ENCODE data around the gene IKZF4.
A peak's percentile ranks its signal among the peaks of the same experiment; 100 is the strongest.

IKZF4 gene

GRCh38 chr12:56029666-56030293 is 8.9 kb downstream of the IKZF4 start:
- TF ChIP-seq CTCF (IDR thresholded peaks at IDR 0.05; ENCODE audit: low read depth, low read length) = peak; percentile 83
- H3K4me3 ChIP-seq (replicated peaks in 1 of 2; ENCODE audit: low read depth in 2 of 2, low read length in 2 of 2) = no peak overlapping the region
- peak; percentile 74 to 84 for DNase-seq (ENCODE audit: low read depth in 2 of 2)

DNA sequence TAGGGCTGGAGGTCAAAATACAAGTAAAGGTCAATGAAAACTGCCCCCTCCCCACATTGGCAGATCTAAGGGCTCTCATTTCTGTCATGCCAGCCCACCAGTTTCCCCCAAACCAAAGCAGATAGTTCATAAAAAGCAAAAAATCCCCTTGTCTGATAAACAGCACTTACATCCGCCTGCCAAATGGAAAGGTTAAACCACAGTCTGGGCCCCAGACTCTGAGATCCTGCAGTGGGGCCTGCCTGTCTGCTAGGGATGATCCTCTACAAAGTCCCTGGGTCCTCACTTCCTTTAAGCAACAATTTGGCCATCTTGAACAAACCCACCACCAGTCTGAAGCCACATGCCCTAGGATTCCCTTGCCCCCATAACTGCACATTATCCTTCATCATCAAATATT is 11.1 kb downstream of the IKZF4 start:
- no peak overlapping the region for H3K4me3 ChIP-seq (replicated peaks in 1 of 2; ENCODE audit: low read depth in 2 of 2, low read length in 2 of 2)
- TF ChIP-seq CTCF (IDR thresholded peaks at IDR 0.05; ENCODE audit: low read depth, low read length) = no peak
- DNase-seq (ENCODE audit: low read depth in 2 of 2) = no peak

DNA sequence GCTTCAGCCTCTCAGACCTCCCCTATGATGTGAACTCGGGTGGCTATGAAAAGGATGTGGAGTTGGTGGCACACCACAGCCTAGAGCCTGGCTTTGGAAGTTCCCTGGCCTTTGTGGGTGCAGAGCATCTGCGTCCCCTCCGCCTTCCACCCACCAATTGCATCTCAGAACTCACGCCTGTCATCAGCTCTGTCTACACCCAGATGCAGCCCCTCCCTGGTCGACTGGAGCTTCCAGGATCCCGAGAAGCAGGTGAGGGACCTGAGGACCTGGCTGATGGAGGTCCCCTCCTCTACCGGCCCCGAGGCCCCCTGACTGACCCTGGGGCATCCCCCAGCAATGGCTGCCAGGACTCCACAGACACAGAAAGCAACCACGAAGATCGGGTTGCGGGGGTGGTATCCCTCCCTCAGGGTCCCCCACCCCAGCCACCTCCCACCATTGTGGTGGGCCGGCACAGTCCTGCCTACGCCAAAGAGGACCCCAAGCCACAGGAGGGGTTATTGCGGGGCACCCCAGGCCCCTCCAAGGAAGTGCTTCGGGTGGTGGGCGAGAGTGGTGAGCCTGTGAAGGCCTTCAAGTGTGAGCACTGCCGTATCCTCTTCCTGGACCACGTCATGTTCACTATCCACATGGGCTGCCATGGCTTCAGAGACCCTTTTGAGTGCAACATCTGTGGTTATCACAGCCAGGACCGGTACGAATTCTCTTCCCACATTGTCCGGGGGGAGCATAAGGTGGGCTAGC is 13.9 kb downstream of the IKZF4 start:
- DNase-seq (ENCODE audit: low read depth in 2 of 2) = no peak
- TF ChIP-seq CTCF (IDR thresholded peaks at IDR 0.05; ENCODE audit: low read depth, low read length) = no peak

DNA sequence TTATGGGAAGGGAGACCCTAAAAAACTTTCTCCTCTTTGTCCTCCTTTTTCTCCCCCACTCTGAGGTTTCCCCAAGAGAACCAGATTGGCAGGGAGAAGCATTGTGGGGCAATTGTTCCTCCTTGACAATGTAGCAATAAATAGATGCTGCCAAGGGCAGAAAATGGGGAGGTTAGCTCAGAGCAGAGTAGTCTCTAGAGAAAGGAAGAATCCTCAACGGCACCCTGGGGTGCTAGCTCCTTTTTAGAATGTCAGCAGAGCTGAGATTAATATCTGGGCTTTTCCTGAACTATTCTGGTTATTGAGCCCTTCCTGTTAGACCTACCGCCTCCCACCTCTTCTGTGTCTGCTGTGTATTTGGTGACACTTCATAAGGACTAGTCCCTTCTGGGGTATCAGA is 16.3 kb downstream of the IKZF4 start:
- TF ChIP-seq CTCF (IDR thresholded peaks at IDR 0.05; ENCODE audit: low read depth, low read length) = no peak
- no peak overlapping the region for H3K4me3 ChIP-seq (replicated peaks in 1 of 2; ENCODE audit: low read depth in 2 of 2, low read length in 2 of 2)
- DNase-seq (ENCODE audit: low read depth in 2 of 2) = no peak

More for the DNA sequence above, 13.9 kb downstream of the IKZF4 start:
- no peak overlapping the region for H3K4me3 ChIP-seq (replicated peaks in 1 of 2; ENCODE audit: low read depth in 2 of 2, low read length in 2 of 2)

GRCh38 chr12:56038022-56038655 is 17.3 kb downstream of the IKZF4 start:
- no peak overlapping the region for H3K4me3 ChIP-seq (replicated peaks in 1 of 2; ENCODE audit: low read depth in 2 of 2, low read length in 2 of 2)
- no peak for DNase-seq (ENCODE audit: low read depth in 2 of 2)
- TF ChIP-seq CTCF (IDR thresholded peaks at IDR 0.05; ENCODE audit: low read depth, low read length) = no peak

GRCh38 chr12:56040151-56040550 is 19.3 kb downstream of the IKZF4 start:
- no peak for TF ChIP-seq CTCF (IDR thresholded peaks at IDR 0.05; ENCODE audit: low read depth, low read length)
- no peak for DNase-seq (ENCODE audit: low read depth in 2 of 2)
- no peak overlapping the region for H3K4me3 ChIP-seq (replicated peaks in 1 of 2; ENCODE audit: low read depth in 2 of 2, low read length in 2 of 2)

Data from cardiac fibroblast (primary cell).